ENCODE results near the gene KLK6. TPM values are rescaled to one million over a fixed set of nuclear protein-coding genes. Genes with fewer than 3 reads are reported as not detected.

The KLK6 gene
- total RNA-seq, 2 experiments from 2014 or later = not detected

- H3K4me1 ChIP-seq (ENCODE audit: insufficient read depth, low read length) = peaks cover 7% of the 10 kb centered on the region
- no peak overlapping the region for H3K27ac Mint-ChIP-seq
- H3K9me3 Mint-ChIP-seq = no peaks in the 10 kb centered on the region
- ATAC-seq (ENCODE audit: poor library complexity) (no peak), DNase-seq (no peak)
- no peaks in the 10 kb centered on the region for H3K36me3 ChIP-seq (ENCODE audit: insufficient read depth, low read length)
- intact Hi-C loops (cut with DNase I, micrococcal nuclease) = loop anchor here in 1 of 2 experiments (5.0 to 10.0 kb wide), 2 partner anchors 172 to 391 kb away; no protein-coding TSS in a partner anchor
- CTCF ChIA-PET = no interaction called here
- H3K4me3 Mint-ChIP-seq = no peak overlapping the region
- POLR2A ChIA-PET = no interaction called here
- peaks cover 11% of the 10 kb centered on the region for H3K4me1 Mint-ChIP-seq (ENCODE audit: low read depth)
- H3K27me3 ChIP-seq (ENCODE audit: control insufficient read depth in 1 of 2, insufficient read depth in 2 of 2, low read length in 2 of 2) = peaks cover 10 to 22% of the 10 kb centered on the region in 2 experiments
- H3K36me3 Mint-ChIP-seq (ENCODE audit: low read depth) = no peaks in the 10 kb centered on the region
- TF ChIP-seq CTCF (IDR thresholded peaks at IDR 0.05) = no peak
- H3K27ac ChIP-seq (ENCODE audit: low read depth in 1 of 2, low read length in 2 of 2) = no peak overlapping the region
- H3K27me3 Mint-ChIP-seq = peaks cover 41% of the 10 kb centered on the region
- H3K4me3 ChIP-seq (ENCODE audit: low read length) = no peak overlapping the region
- H3K9me3 ChIP-seq (ENCODE audit: control insufficient read depth in 1 of 2, insufficient read depth in 1 of 2, low read length in 2 of 2) = no peaks in the 10 kb centered on the region
These were observed 43.7 kb downstream of the KLK6 start for GRCh38 chr19:50925734-50926133.

- no peaks in the 10 kb centered on the region for H3K36me3 ChIP-seq (ENCODE audit: insufficient read depth, low read length)
- CTCF ChIA-PET = no interaction called here
- no peak for DNase-seq
- H3K4me3 ChIP-seq (ENCODE audit: low read length) = no peak overlapping the region
- intact Hi-C loops (cut with DNase I, micrococcal nuclease) = loop anchor here (5.0 to 10.0 kb wide), 2 partner anchors 387 to 390 kb away; no protein-coding TSS in a partner anchor
- no peaks in the 10 kb centered on the region for H3K9me3 ChIP-seq (ENCODE audit: control insufficient read depth in 1 of 2, insufficient read depth in 1 of 2, low read length in 2 of 2)
- POLR2A ChIA-PET = no interaction called here
- peaks cover 7% of the 10 kb centered on the region for H3K4me1 ChIP-seq (ENCODE audit: insufficient read depth, low read length)
- H3K9me3 Mint-ChIP-seq = no peaks in the 10 kb centered on the region
- no peak overlapping the region for H3K27ac Mint-ChIP-seq
- no peak overlapping the region for H3K4me3 Mint-ChIP-seq
- H3K27me3 ChIP-seq (ENCODE audit: control insufficient read depth in 1 of 2, insufficient read depth in 2 of 2, low read length in 2 of 2) = peaks cover 12 to 13% of the 10 kb centered on the region in 2 experiments
- no peak for TF ChIP-seq CTCF (IDR thresholded peaks at IDR 0.05)
- no peak overlapping the region for H3K27ac ChIP-seq (ENCODE audit: low read depth in 1 of 2, low read length in 2 of 2)
- no peak for ATAC-seq (ENCODE audit: poor library complexity)
- peaks cover 6% of the 10 kb centered on the region for H3K4me1 Mint-ChIP-seq (ENCODE audit: low read depth)
- peaks cover 44% of the 10 kb centered on the region for H3K27me3 Mint-ChIP-seq
- H3K36me3 Mint-ChIP-seq (ENCODE audit: low read depth) = no peaks in the 10 kb centered on the region
These were observed 44.8 kb downstream of the KLK6 start for GRCh38 chr19:50924586-50924985.

GRCh38 chr19:50922317-50922853 is 47.0 kb downstream of the KLK6 start:
- Histone ChIP-seq H3K4me1 (ENCODE audit: insufficient read depth, low read length) (peaks cover 7% of the 10 kb centered on the region), H3K27ac (ENCODE audit: low read depth in 1 of 2, low read length in 2 of 2) (no peak overlapping the region), H3K27me3 (ENCODE audit: control insufficient read depth in 1 of 2, insufficient read depth in 2 of 2, low read length in 2 of 2) (peaks cover 7 to 21% of the 10 kb centered on the region in 2 experiments), H3K4me3 (ENCODE audit: low read length) (no peak overlapping the region), H3K36me3 (ENCODE audit: insufficient read depth, low read length) (no peaks in the 10 kb centered on the region), H3K9me3 (ENCODE audit: control insufficient read depth in 1 of 2, insufficient read depth in 1 of 2, low read length in 2 of 2) (no peaks in the 10 kb centered on the region)
- ATAC-seq (ENCODE audit: poor library complexity) (peak; percentile 93), DNase-seq (peak; percentile 53 to 87 (median 63))
- H3K9me3 Mint-ChIP-seq = no peaks in the 10 kb centered on the region
- H3K4me1 Mint-ChIP-seq (ENCODE audit: low read depth) = peaks cover 6% of the 10 kb centered on the region
- POLR2A ChIA-PET = interaction anchor here (0.7 to 1.3 kb wide), 3 partner anchors 118 to 565 kb away, joined by 3 read pairs; no protein-coding TSS in a partner anchor
- H3K36me3 Mint-ChIP-seq (ENCODE audit: low read depth) = no peaks in the 10 kb centered on the region
- peaks cover 50% of the 10 kb centered on the region for H3K27me3 Mint-ChIP-seq
- no peak overlapping the region for H3K27ac Mint-ChIP-seq
- CTCF ChIA-PET = interaction anchor here (0.6 to 1.2 kb wide), 7 partner anchors 16 to 127 kb away, joined by 3 to 4 read pairs (median 3); no protein-coding TSS in a partner anchor
- TF ChIP-seq CTCF (IDR thresholded peaks at IDR 0.05) = peak; percentile 90
- H3K4me3 Mint-ChIP-seq = no peak overlapping the region
- intact Hi-C loops (cut with DNase I, micrococcal nuclease) = loop anchor here (2.0 to 10.0 kb wide), 4 partner anchors 16 to 566 kb away; no protein-coding TSS in a partner anchor

All from CD4-positive, alpha-beta T cell (primary cell).